PC-9 (cell line): ENCODE measurements around the gene CRYBG1.

Source experiments
- CTCF ChIP-seq: fragments of 200-600 bp; sonication (generic); conservative IDR thresholded peaks from 2 replicates; pipeline ENCODE4 v1.6.1; 2017; ENCODE audit warnings: mixed run types, antibody characterized with exemption, mild to moderate bottlenecking, moderate library complexity
- EZH2 ChIP-seq: fragments of 200-600 bp; sonication (generic); IDR thresholded peaks from 2 replicates; pipeline ENCODE4 v1.8.0; 2017; ENCODE audit warnings: antibody characterized with exemption, low read depth

- no peak for TF ChIP-seq CTCF
- TF ChIP-seq EZH2: no peak
Measured at GRCh38 chr6:106553440-106553839, 192.9 kb downstream of the CRYBG1 start.
